GM19455 (cell line): Measurements from ENCODE around the gene TBC1D16.
"Not testable (repeated sequence)": the region's sequence is repeated elsewhere in the genome, so short reads cannot be mapped to it uniquely, and the experiment has no call there.

ENCODE experiments used
- ATAC-seq: cut with Tn5 transposase; IDR thresholded peaks from one replicate; pipeline ENCODE4 v1.9.1; 2021; ENCODE audit not compliant: unreplicated experiment

The TBC1D16 gene

DNA sequence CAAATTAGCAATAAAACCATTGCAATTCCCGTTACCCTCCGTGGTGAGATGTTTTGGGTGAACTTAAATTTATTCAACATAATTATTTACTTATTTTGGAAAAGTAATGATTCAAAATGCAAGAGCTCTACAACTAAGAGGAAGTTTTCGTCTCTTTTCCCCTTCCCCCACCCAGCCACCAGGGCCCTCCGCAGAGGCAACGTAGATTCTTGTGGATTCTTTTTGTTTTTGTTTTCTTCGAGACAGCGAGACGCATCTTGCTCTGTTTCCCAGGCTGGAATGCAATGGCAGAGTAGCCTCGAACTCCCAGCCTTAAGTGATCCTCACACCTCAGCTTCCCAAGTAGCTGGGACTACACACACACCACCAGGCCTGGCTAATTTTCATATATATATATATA, 19.9 kb upstream of the TBC1D16 start:
- ATAC-seq, result no peak

DNA sequence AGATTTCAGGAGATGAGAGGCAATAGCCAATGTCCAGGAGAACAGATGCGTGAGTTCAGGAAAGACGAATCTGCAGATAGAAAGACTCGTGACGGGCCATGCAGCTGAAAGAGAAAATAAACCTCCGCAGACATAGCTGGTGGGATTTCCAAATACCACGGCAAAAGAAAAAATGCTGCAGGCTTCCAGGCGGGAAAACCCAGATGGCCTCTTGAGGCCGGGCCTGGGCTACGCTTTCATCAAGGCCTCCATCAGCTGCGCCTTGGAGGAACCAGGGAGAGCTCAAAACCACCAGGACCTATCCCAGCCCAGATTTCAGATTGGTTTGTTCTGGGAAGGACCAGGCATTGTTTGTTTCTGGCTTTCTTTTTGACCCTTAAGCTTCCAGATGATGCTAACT, 17.4 kb upstream of the TBC1D16 start:
- ATAC-seq, result no peak

DNA sequence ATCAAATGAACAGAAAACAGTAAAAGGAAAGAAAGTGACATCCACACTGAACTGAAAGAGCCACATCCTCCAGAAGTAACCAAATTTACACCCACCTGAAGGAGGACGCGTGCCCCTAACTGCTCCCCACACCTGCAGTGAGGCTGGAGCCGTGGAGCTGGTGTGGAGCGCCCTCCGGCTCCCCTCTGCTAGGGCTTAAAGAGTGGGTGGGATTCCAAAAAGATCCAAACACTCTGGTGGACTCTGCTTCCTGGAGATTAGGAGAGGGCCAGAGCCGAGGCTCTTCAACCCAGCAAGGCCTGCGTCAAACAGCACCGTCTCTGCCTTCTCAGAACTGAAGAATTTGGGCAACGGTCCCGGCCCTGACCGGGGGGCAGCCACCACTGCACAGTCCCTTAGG, 16.0 kb upstream of the TBC1D16 start:
- no peak for ATAC-seq

DNA sequence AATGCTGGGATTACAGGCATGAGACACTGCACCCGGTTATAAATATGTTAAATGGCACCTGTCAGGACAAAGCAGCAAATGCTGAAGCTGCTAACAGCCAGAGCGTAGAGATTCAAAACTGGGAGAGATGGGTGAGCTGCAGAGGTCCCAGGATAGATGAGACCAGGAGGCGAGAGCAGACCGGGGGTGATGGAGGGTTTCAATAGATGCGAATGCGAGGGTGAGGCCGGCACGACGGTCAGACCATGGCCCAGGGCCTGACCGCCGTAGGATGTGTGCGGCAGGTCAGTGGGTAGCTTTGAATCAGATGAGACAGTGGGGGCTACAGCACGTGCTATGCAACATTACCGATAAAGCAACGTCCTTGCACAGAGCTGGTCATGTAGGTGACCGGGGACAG, 15.0 kb upstream of the TBC1D16 start:
- no peak for ATAC-seq

DNA sequence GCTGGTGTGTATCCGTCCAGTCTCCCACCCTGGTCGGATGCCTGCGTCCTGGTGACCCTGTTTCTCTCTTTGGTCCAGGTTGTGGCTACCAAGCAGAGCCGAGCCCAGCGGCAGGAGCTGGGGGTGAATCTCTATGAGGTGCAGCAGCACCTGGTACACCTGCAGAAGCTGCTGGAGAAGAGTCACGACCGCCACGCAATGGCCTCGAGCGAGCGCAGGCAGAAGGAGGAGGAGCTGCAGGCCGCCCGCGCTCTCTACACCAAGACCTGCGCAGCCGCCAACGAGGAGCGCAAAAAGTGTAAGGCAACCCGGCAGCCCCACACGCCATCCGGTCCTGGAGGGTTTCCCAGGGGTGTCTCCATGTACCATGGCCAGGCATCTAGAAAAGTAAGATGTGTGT, 14.3 kb upstream of the TBC1D16 start:
- no peak for ATAC-seq

DNA sequence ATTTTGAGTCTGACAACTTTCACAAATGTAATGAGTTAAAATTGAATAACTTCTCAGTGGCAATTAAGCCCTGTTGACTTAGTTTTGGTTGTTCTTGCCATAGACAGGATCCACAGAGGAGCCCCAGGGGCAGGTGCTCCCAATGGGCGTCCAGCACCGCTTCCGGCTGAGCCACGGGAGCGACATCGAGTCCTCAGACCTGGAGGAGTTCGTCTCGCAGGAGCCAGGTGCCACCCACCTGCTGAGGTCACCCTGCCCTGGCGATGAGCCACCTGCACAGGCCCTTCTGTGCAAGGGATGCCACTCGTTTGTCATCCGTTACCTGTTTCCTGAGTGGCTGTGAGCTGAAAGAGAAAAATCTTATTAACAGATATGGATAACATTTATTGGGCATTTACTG, 11.5 kb upstream of the TBC1D16 start:
- no peak for ATAC-seq

DNA sequence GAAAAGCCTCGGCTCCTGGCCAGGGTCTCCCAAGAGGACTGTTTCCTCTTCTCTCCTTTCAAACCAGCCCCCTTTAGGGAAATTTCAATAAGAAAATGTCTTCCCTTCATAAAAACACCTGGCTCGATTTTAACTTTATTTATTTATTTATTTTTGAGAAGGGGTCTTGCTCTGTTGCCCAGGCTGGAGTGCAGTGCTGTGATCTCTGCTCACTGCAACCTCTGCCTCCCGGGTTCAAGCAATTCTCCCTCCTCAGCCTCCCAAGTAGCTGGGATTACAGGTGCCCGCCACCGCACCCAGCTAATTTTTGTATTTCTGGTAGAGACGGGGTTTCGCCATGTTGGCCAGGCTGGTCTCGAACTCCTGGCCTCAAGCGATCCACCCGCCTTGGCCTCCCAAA, 11.0 kb upstream of the TBC1D16 start:
- ATAC-seq, result not testable (repeated sequence)

DNA sequence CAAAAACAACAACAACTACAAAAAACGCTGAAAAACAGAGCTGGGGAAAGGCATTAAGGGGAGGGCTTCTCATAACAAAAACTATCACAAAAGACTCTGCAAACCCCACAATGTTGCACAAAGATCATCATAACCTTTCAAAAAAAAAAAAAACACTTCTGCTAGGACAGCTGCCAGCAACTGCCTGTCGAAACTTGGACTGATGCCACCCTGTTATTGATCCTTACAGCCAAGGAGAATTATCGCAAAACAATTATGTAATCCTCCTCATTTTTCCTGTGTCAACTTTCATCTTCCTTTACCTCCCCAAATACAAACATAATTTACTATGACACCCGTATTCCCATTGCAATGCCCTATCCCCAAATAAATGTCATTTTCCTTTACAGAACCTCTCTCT, 10.0 kb upstream of the TBC1D16 start:
- no peak for ATAC-seq

DNA sequence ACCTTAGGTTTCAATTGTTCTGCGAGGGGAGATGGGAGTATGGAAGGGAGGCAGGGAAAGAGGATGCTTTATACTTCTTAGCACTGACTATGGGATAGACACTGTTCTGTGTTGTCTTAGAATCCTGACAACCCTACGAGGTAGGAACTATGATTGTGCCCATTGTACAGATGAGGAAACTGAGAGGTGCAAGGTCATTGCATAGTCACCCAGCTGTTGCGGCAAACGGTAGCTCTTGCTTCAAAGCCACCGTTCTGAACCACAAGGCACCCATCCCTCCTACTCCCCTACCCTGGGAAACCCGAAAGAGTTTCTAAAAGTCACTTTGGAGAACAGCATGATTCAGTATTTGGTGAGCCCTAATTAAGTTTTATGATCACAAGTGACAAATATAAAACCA, 8.3 kb upstream of the TBC1D16 start:
- ATAC-seq, result no peak

DNA sequence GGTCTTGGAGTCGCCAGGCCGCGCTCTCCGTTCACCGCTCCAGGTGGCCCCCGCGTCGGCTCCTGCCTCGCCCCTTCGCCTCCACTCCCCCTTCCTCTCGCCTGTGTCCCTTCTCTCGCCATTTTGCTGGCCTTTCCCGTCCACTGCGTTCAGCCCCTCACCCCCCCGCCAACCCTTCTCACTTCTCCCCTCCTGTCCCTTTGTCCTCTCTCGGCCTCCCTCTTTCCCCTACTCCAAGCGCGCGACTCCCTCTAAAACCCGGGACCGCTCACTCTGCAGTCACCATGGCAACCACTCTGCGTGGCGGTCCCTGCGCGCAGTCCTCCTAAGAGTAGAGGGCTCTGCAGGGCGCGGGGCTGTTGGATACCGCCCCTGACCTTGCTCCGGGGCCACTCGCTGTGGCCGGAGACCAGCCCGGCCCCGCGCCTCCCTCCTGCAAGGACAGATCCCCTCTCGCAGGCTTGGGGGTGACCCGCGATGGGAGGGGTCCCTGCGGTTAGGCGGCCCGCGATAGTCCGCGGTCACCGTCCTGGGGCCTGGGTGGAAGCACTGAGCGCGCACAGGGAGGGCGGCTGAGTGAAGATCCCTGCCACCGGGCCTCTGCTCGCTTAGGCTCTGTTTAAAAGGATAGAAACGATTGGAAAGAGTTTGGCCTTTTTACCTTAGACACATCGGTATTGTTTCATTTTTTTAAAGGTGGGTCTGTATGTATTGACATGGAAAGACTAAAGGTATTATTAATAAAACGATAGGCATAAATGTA, 1.2 kb upstream of the TBC1D16 start:
- ATAC-seq, result no peak

DNA sequence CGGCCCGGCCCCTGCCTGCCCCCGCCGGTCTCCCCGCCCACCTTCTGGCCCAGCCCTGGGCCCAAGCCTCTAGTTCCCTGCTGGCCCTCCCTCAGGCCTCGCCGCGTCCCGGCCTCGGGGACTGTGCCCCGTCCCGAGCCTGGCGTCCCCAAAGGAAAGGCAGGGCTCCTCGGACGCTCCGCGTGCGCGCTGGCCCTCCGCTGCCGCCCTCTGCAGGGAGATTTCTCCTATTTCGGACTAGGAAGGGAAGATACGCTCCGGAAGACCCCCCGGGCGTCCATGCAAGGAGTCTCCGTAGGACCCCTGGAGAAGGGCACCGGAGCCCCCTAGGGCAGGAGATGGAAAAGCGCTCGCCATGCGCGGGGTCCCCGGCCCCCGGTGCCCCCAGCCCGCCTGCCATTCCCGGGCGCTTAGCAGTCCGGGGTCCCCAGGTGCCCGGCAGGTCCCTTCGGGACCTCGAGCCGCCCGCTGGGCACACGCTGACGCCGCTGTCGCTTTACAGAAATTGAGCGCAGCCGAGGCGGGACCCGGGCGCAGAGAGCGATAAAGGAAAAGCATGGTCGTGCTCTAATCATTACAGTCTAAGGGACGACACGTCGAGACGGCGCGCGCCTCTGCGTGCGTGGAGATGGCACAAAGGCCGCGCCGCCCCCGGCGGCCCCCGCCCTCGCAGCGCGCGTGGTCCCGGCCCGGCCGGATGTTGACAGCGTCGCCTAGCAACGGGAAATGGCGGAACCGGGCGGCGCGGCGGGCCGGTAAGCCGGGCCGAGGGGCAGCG, 454 bp upstream of the TBC1D16 start, which contains the start of gene CCDC40:
TSS of gene CCDC40 (plus strand) at position 706 of the 778 bp plus-strand sequence. CDS start at position 727, 21 bp downstream.
- peak; percentile 61 for ATAC-seq

DNA sequence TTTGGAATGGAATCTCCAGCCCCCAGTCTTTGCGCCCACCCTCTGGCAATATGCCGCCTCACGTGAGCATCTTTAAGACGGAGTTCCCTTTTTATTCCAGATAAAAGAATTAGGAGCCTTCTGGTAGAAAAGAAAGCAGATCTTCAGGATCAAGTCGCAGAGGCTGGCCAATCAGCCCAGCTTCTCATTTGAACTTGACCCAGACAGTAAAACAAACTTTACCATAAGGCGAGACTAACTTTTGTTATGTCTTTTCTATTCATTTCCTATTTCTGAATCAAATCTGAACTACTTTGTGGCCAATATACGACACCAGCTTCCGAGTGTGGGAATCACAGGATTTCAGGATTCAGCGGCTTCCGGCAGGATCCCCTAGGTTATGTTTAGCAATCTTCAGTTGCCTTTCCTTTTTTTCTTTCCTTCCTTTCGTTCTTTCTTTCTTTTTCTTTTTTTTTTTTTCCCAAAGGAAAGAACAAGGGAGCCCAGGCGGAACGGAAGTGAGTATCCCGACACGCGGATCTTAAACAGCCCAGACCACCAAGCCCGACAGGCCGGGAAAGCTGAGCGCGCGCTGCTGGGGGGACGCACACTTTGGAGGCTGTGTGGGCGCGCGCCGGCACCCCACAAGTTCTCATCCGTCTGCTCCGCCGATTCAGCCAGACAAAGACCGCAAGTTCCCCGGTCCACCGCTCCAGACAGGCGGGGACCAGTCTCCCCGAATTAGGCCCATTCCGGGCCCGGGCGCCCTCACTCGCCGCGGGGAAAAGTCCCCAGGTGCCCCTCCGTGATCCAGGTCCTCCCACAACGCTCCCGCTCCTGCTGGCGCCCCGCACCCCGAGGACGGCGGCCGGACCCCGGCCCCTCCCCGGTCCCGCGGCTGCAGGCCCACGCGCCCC, 633 bp downstream of the TBC1D16 start:
- ATAC-seq, result peak; percentile 17

DNA sequence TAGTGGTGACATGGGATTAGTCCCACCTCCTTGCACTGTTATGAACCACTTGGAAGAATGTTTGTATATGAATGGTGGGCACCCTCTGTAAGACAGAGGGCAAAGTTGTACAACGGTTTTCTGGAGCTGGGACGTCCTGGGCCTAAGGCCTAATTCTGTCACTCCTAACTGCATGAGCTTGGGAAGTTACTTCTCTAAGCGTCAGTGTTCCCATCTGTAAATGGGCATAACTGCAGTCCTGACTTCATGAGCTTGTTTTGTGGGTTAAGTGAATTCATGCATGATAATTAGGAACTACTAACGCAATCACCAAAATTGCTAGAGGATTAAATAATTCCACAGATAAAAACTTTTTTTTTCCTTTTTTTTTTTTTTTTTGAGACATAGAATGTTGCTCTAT, 1.8 kb downstream of the TBC1D16 start:
- ATAC-seq, result no peak

DNA sequence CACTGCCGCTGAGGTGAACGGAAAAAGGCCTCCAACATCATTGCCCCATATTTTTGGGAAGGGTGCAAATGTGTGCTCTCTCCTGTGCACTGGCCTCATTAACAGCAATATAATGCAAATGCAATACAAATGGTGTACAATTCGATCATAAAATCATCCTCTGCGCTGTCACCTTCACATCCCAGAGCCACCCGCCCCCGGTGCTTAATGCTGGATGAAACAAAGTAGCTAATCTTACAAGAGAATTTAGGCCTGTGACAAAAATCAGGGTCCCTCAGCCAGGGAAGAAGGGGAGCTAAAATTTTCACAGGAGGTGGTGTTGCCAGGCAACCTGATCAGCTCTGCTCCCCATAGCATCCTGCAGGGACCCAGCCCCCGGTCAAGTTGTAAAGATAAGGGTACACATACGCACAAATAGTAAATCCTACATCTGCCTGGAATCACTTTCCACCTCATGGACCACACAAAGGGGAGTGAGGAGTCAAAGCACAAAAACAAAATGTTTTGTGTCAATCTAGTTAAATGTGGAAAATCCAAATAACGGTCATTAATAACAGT, 3.0 kb downstream of the TBC1D16 start:
- ATAC-seq, result no peak

DNA sequence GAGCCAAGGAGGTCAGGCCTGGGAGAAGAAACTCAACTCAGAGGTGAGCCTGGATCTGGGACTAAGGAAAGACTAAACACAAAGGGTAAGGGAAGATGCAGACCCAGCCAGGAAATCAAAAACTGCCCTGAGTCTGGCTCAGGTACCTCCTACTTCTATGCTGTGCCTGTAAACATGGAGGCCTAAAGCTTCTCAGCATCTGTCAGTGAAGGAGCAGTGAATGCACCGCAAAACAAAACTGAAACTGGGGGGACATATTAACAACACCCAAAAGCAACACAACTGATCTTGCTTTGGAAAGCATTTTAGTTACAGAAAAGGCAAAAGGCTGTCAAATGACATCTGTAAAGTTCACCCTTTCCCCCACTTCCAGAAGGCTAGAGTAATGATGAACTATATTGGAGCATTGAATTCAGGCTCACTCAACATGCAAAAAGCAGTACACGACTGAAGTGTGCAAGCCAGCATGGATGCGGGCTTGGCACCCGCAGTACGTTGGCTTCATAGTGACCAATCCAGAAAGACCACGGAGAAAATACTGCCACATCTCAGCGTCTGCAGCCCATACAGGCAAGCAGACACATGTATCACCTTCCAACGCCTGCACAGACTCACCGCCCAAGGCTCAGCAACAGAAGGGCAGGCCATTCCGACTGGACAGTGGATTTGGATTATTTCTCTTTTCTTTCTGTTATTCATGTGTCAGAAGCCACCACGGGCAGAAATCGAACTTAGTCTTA, 3.8 kb downstream of the TBC1D16 start:
- no peak for ATAC-seq

DNA sequence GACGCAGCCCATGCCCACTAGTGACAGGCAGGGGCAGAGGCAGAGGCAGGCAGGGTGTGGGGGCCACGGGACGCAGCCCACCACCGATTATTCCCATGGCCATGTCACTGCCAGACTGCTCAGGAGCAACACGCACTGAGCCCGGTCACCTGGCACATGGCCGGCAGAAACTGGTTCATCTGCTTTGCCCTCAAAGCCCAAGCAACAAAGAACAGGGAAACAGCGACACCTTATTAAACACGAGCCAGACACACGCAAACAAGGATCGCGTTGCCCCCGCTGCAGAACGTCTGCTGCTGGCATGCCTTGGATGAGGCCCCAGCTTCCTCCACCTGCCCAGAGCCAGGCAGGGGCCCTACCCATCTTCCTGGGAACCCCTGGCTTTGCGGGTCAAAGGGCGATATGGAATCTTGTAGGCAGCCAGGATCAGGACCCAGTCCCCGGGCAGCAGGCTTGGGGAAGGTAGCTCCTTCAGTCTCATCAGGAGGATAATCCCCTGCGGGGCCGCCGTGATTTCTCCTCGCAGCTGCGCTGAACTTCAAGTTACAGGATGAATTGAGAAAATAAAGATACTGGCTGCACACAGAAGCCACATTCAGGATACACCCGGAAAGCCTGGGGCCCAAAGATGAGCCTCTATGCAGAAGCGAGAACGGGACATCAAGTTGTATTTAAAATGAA, 4.8 kb downstream of the TBC1D16 start:
- no peak for ATAC-seq

DNA sequence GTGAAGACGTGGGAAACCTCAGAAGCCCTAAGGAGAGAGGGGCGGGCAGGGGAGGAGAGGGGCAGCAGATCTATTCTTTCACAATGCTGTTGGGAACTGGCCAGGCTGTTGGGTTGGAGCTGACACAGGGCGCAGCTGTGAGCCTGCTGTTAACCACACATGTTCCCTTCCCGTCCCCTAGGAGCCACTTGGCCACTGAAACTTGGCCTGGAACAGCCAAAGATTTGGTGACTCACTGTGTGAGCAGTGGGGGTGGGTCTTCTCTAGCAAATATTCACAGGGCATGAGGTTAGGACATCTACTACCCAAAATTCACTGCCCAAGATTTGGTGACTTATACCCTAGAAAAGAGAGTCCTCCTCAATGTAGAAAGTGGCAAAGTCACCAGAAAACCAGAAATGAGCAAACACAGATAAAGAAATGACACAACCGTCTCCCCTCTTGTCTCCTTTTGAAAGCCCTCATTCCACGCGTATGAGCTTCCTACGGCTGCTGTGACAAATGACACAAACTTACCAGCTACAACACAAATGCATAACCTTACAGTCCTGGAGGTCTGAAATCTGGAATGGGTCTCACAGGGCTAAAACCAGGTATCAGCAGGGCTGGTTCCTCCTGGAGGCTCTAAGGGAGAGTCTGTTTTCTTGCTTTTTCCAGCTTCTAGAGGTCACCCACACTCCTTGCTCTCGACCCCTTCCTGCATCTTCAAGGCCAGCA, 6.3 kb downstream of the TBC1D16 start:
- no peak for ATAC-seq

DNA sequence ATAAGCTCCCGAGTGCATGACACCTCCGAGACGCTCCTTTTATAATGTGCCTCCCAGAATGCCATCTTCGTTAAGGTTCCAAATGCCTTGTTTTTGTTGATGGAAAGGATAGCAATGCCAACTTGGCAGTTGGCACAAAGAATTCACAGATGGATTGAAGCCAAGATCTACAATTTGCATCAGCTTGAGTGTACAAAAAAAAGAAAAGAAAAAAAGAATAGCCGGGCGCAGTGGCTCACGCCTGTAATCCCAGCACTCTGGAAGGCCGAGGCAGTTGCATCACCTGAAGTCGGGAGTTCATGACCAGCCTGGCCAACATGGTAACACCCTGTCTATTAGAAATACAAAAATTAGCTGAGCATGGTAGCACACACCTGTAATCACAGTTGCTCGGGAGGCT, 7.6 kb downstream of the TBC1D16 start:
- ATAC-seq, result no peak

DNA sequence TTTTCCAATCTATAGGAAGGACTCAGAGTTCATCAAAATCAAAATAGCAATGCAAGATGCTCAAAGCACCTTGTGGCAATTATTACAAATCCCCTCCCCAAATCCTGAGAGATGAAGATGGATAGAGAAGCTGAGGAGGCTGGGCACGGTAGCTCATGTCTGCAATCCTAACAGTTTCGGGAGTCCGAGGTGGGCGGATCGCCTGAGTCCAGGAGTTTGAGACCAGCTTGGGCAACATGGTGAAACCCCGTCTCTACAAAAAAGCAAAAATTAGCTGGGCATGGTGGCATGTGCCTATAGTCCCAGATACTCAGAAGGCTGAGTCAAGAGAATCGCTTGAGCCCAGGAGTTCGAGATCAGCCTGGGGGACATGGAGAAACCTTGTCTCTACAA, 8.6 kb downstream of the TBC1D16 start:
- no peak for ATAC-seq
